ENCODE measurements around the gene PKD1.

The PKD1 gene

GRCh38 chr16:2135770-2136490 lies at the start of gene PKD1:
PKD1 (minus strand) TSS chr16:2135898; CDS start chr16:2135689, 209 bp downstream.
- DNase-seq = peak; percentile 89 to 91

DNA sequence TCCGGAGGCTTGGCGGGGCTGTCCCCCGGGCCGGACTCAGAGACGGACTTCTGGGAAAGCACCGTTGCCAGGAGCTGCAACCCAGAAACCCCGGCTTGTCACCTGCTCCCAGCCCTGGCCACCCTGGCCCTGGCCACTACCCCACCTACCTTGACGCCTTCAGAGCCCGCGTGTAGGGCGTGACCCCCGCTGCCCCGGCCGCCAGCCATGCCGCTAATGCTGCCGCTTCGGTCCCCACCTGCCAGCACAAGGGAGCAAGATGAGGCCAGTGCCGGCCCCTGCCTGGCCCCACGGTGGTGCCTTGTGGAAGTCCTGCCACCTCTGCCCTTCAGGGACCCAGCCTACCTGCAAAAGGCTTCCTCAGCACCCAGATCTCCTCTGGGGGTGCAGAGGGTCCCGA lies 49.3 kb upstream of the PKD1 start:
- DNase-seq = no peak

DNA sequence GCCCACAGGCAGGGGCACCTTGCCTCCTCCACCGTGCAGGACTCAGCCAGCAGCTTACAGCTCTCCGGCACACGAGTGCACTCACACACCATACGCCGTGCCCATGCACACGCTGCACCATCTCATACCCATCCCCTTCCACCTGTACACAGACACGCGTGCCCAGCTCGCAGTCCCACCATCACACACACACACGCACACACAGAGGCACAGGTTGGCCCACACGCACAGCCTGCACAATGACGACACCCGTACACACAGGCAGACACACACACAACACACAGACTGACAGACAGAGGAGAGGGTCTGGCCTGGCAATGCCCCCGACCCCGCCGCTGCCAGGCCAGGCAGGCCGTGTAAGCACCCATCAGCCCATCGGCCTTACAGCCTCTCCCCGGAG lies 48.6 kb upstream of the PKD1 start:
- no peak for DNase-seq

GRCh38 chr16:2183671-2184070 lies 48.0 kb upstream of the PKD1 start:
- no peak for DNase-seq

GRCh38 chr16:2181952-2182351 lies 46.3 kb upstream of the PKD1 start:
- no peak for DNase-seq

GRCh38 chr16:2180962-2181923 lies 45.5 kb upstream of the PKD1 start:
- DNase-seq = no peak

DNA sequence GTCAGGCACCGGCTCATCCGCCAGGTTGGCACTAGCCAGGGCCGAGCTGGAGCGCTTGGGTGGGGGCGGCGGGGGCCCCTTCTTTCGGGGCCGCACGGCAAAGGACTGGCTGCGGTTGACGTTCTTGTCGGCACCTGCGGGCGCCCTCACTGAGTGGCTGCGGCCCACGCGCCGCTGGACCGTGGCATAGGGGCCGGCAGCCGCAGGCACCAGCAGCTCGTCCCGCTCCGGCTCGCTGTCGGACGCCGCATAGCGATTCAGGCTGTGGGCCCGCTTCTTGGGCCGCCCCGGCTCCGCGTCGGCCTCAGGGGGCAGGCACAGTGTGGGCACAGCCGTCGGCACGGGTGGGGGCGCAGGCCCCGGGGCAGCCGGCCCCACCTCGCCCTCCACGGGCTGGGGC lies 44.8 kb upstream of the PKD1 start:
- no peak for DNase-seq

DNA sequence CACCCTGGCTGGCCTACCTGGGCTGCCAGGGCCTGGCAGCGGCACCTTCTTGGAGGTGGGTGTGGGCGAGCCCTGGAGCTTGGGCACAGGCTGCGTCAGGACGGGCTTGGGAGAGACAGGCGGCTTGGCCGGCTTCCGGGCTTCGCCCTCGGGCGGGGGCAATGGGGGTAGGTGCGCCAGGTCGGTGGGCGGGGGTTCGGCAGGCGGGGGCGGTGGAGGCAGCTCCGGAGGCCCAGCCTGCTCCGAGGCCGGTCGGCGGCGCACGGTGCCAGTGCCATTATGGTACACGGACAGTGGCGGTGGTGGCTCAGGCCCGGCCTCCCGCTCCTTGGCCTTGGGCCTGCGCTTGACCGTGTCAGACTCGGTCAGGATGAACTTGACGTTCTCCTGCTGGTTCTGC lies 43.9 kb upstream of the PKD1 start:
- DNase-seq = no peak

DNA sequence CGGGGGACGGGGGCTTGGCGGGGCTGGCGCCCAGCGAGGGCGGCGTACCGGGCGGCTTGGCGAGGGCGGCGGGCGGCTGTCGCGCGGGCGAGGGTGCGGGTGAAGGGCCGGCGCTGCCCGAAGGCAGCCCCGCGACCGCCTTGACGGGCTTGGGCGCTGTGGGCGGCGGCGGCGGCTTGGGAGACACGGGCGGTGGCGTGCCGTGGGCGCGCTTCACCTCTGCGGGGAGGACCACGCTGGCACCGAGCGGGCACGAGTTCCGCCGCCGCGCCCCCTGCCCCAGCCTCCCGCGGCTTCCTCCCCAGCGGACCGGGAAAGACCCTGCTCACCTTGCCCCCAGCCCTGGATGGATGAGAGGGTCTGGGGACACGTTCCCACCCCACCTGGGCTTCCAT lies 43.4 kb upstream of the PKD1 start:
- DNase-seq = no peak

- DNase-seq = peak; percentile 46 to 71
These were observed 42.8 kb upstream of the PKD1 start for GRCh38 chr16:2178321-2179106.

- no peak for DNase-seq
These were observed 41.9 kb upstream of the PKD1 start for GRCh38 chr16:2177561-2177960.

GRCh38 chr16:2177101-2177500 lies 41.4 kb upstream of the PKD1 start:
- no peak for DNase-seq

DNA sequence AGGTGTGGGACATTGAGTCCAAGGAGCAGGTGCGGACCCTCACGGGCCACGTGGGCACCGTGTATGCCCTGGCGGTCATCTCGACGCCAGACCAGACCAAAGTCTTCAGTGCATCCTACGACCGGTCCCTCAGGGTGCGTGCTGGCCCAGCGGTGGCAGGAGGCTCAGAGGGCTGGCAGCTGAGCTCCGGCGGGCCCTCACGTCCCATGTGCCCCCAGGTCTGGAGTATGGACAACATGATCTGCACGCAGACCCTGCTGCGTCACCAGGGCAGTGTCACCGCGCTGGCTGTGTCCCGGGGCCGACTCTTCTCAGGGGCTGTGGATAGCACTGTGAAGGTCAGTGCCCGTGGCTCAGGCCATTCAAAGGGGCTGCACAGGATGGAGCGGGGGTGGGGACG lies 40.3 kb upstream of the PKD1 start:
- no peak for DNase-seq

DNA sequence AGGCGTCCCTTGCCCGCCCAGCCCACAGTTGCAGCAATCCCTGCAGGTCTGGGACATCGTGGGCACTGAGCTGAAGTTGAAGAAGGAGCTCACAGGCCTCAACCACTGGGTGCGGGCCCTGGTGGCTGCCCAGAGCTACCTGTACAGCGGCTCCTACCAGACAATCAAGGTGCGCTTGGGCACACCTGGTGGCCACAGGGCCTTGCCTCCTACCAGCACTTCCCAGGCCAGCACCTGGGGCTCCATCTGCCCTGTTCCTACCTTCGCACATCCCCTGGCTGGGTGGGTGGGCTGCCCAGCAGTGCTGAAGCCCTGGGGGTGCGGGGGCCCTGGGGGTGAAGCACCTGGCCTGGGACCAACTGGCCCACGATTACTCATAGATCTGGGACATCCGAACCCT lies 39.8 kb upstream of the PKD1 start:
- DNase-seq = no peak

GRCh38 chr16:2174396-2175131 lies 38.9 kb upstream of the PKD1 start:
- no peak for DNase-seq

- DNase-seq = no peak
These were observed 38.2 kb upstream of the PKD1 start for GRCh38 chr16:2173916-2174315.

- no peak for DNase-seq
These were observed 37.7 kb upstream of the PKD1 start for GRCh38 chr16:2173366-2173765.

DNA sequence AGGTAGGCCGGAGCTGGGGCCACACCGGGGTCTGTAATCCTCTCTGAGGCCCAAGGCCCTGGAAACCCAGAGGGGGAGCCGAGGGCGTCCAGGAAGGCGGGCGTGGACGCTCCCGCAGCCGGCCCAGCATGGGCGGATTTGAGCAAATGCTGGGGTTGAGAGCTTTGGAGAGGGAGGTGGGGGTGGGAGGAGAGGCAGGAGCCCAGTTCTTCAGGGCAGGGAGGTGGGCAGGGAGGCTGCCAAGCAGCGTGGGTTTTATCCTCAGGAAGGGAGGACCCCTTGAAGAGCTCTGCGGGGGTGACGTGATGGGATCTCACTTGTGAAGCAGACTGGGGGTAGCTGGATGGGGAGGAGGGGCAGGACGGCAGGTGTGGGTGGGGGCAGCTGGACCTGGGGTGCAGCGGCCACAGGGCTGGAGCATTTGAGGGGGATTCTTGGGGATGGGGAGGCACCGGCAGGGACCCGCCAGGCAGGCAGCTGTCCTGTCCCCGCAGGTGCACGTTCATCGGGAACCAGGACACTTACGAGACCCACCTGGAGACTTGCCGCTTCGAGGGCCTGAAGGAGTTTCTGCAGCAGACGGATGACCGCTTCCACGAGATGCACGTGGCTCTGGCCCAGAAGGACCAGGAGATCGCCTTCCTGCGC lies 37.1 kb upstream of the PKD1 start:
- no peak for DNase-seq

DNA sequence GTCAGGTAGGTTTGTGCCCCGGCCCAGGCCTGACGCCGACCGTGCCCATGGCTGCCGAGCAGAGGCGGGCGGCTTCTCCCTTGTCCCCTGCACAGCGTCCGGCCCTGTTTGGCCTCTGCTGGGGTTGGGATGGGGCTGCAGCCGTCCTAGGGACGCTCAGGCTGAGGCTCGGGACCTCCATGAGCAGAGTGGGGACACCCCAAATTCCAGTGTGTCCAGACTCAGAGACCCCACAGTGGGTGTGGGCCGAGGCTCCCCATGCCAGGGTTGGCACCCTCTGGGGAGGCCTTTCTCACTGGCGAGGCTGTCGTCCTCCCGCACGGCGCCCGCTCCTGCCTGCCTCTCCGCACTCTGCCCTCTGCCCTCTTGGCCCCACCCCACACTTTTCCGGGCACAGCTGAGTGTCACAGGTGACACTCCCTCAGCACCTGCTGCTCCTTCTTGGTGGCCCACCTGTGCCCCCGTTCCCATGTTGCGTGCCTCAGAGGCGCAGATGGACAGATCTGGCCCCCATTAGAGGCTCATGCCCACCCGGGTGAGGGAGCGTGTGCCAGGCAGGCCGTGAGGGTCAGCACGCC lies 36.0 kb upstream of the PKD1 start:
- no peak for DNase-seq

DNA sequence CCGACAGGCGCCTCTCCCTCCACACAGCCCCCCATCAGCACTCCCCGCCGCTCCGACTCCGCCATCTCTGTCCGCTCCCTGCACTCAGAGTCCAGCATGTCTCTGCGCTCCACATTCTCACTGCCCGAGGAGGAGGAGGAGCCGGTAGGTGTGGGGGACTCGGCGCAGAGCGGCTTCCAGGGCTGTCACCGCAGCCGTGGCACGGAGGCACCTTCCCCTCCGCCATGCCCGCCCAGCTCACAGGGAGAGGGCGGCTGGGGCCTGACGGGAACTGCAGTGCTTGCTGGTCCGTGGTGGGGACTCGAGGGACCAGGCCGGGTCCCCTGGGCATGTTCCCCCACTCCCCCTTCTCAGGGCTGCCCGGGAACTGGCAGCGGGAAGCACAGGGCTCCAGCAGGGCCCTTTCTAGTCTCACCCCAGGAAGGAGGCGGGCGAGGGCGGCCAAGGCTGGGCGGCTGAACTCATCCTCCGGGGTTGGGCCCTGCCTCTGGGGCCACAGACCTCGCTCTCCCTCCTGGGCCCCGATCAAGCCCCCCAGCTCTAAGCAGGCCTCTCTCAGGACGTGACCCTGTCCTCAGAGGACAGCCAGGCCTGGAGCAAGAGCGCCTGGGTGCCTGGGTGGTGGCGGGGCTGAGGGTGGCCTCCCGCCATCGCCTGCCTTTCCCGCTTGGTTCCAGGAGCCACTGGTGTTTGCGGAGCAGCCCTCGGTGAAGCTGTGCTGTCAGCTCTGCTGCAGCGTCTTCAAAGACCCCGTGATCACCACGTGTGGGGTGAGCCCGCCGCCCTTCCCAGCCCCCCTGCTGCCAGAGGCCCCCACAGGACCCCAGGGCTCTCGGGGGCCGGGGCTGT lies 35.1 kb upstream of the PKD1 start:
- DNase-seq = no peak

DNA sequence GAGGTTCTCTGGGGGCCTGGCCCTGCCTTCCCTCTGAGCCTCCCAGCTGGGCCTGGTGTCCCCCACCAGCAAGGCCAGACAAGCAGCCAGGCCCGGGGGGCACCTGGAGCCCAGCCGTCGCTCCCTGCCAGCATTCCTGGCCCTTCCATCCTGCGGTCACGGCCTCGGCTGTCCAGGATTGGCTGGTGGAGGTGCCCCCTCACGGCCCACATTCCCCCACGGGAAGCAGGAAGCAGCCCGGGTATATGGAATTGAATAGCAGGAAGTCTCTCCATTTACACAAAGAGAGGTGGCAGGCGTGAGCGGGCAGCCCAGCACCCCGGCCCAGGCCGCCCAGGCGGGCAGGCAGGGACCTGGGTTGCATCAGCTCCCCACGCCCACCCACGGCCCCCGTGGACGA lies 34.4 kb upstream of the PKD1 start:
- no peak for DNase-seq
